AG04450 (cell line): ENCODE measurements around the gene APOBEC3B. TPM values are rescaled to one million over a fixed set of nuclear protein-coding genes. Genes with fewer than 3 reads are reported as not detected.

Source experiments
- CTCF ChIA-PET: fragments of 300-600, 350-600 bp; formaldehyde crosslinking; extraction: SDS; loops from one replicate; lab custom pipeline; 2022; ENCODE audit warnings: antibody characterized with exemption, inconsistent platforms; lab: Charles Lee
- POLR2A ChIA-PET: fragments of 350-600 bp; formaldehyde crosslinking; extraction: SDS; loops from one replicate; lab custom pipeline; 2021; ENCODE audit warnings: antibody characterized with exemption, inconsistent platforms; lab: Yijun Ruan, JAX
- DNase-seq: peaks from one replicate; pipeline ENCODE4 v3.0.0-alpha.2; 2011; ENCODE audit warnings: low read depth, low spot score
- H3K27ac ChIP-seq: one replicate; pipeline ENCODE4 v1.5.1; 2012; ENCODE audit warnings: low read depth, low read length, control low read depth
- H3K27me3 ChIP-seq: one replicate; pipeline ENCODE4 v1.6.0; 2012; ENCODE audit warnings: low read length; ENCODE audit not compliant: control insufficient read depth, insufficient read depth
- H3K4me3 ChIP-seq: 2 replicates; pipeline ENCODE4 v1.5.1; 2011; ENCODE audit warnings: mild to moderate bottlenecking, low read depth, low read length, control low read depth
- H3K9me3 ChIP-seq: 2 replicates; pipeline ENCODE4 v1.5.1; 2012; ENCODE audit warnings: low read length; ENCODE audit not compliant: control insufficient read depth, insufficient read depth
- polyA plus RNA-seq: library from polyadenylated mRNA; depleted of rRNA; stranded (reverse); fragments of >200 nt; gene quantifications from 2 replicates; pipeline ENCODE4 v1.2.3, GENCODE V29; 2011
- TF ChIP-seq, protein P1 (sequence below): IDR thresholded peaks from 2 replicates; pipeline ENCODE4 v1.5.1; 2011; ENCODE audit warnings: low read depth, low read length, control low read depth, inconsistent platforms

APOBEC3B gene
- polyA plus RNA-seq, 1 experiment = 12.5 TPM

DNA sequence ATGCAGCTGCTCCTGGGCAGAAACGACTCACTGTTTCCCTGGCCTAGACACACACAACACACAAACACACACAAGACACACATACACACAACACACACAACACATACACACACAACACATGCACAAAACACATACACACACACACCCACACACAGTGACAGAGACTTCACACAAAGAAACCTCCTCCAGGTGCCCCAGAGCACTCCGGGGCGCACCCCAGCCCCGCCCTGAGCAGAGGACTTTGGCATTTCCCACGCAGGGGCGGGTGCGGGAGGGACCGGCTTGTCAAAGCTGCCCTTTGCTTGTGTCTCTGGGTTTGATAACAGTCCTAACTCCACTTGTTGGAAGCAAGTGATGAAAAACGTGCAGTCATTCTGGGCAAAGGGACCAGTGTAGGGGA lies 18.3 kb upstream of the APOBEC3B start:
- TF ChIP-seq, protein P1, sequence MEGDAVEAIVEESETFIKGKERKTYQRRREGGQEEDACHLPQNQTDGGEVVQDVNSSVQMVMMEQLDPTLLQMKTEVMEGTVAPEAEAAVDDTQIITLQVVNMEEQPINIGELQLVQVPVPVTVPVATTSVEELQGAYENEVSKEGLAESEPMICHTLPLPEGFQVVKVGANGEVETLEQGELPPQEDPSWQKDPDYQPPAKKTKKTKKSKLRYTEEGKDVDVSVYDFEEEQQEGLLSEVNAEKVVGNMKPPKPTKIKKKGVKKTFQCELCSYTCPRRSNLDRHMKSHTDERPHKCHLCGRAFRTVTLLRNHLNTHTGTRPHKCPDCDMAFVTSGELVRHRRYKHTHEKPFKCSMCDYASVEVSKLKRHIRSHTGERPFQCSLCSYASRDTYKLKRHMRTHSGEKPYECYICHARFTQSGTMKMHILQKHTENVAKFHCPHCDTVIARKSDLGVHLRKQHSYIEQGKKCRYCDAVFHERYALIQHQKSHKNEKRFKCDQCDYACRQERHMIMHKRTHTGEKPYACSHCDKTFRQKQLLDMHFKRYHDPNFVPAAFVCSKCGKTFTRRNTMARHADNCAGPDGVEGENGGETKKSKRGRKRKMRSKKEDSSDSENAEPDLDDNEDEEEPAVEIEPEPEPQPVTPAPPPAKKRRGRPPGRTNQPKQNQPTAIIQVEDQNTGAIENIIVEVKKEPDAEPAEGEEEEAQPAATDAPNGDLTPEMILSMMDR = no peak
- Histone ChIP-seq H3K27ac (no peak overlapping the region), H3K9me3 (no peaks in the 10 kb centered on the region; the same call in 1 of the 2 replicates), H3K27me3 (peaks cover 43% of the 10 kb centered on the region), H3K4me3 (no peak overlapping the region)
- CTCF ChIA-PET = no interaction called here
- POLR2A ChIA-PET = no interaction called here
- DNase-seq = no peak

GRCh38 chr22:38964306-38964705 lies 17.8 kb upstream of the APOBEC3B start:
- Histone ChIP-seq H3K9me3 (no peaks in the 10 kb centered on the region; the same call in 1 of the 2 replicates), H3K4me3 (no peak overlapping the region), H3K27ac (no peak overlapping the region), H3K27me3 (peaks cover 44% of the 10 kb centered on the region)
- POLR2A ChIA-PET = no interaction called here
- CTCF ChIA-PET = no interaction called here
- TF ChIP-seq, protein P1 = no peak
- no peak for DNase-seq

GRCh38 chr22:38964989-38965388 lies 17.2 kb upstream of the APOBEC3B start:
- Histone ChIP-seq H3K4me3 (no peak overlapping the region), H3K27me3 (peaks cover 46% of the 10 kb centered on the region), H3K27ac (no peak overlapping the region), H3K9me3 (no peaks in the 10 kb centered on the region; the same call in 1 of the 2 replicates)
- TF ChIP-seq, protein P1 = no peak
- CTCF ChIA-PET = no interaction called here
- DNase-seq = no peak
- POLR2A ChIA-PET = no interaction called here

DNA sequence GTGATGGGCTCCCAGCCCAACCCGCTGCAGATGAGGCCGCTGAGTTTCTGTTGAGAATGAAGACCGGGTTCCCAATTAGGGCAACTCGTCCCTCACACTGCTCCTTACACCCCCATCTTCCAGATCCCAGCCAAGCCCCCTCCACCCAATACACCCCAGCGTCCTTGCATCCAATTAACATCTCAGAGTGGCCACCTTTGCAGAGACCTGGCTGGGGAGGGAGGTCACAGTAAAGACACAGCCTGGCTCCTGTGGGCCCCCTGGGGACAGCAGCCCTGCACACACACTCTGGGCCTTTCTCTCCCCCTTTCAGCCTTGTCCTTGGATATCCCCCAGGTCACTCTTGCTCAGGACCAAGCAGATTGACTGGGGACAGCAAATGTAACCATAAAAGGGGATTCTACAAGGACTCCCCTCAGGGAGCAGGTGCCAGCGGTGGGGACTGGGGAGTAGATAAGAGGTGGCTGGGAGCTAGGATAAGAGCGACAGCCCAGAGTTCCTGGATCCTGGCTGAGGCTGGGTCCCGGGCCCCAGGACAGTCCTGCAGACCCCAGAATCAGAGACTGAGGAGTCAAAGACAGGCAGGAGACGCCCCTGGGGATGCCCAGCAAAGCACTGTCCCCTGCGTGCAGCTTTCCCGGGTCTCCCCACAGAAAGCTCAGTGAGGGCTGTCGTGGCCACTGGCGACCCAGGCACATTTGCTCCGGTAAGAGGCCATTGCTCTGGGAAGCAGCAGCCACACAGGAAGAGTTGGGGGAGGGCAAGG lies 16.4 kb upstream of the APOBEC3B start:
- H3K4me3 ChIP-seq = no peak overlapping the region
- CTCF ChIA-PET = no interaction called here
- POLR2A ChIA-PET = no interaction called here
- H3K27me3 ChIP-seq = peaks cover 43% of the 10 kb centered on the region
- no peak overlapping the region for H3K27ac ChIP-seq
- no peak for DNase-seq
- no peaks in the 10 kb centered on the region; the same call in 1 of the 2 replicates for H3K9me3 ChIP-seq
- TF ChIP-seq, protein P1 = 0 out of 2 replicates have a peak, but pooled peaks have one; percentile 3

- DNase-seq = no peak
- H3K27me3 ChIP-seq = peaks cover 47% of the 10 kb centered on the region
- ChIA-PET POLR2A (no interaction called here), CTCF (no interaction called here)
- H3K9me3 ChIP-seq = no peaks in the 10 kb centered on the region; the same call in 1 of the 2 replicates
- H3K27ac ChIP-seq = no peak overlapping the region
- no peak overlapping the region for H3K4me3 ChIP-seq
- TF ChIP-seq, protein P1 = no peak
Observed at GRCh38 chr22:38966380-38966702, 15.8 kb upstream of the APOBEC3B start.
